ENCODE data around the gene ST8SIA6. TPM values are rescaled to one million over a fixed set of nuclear protein-coding genes. Genes with fewer than 3 reads are reported as not detected.
"Not testable (repeated sequence)": the region's sequence is repeated elsewhere in the genome, so short reads cannot be mapped to it uniquely, and the experiment has no call there.

ST8SIA6 gene, protein sequence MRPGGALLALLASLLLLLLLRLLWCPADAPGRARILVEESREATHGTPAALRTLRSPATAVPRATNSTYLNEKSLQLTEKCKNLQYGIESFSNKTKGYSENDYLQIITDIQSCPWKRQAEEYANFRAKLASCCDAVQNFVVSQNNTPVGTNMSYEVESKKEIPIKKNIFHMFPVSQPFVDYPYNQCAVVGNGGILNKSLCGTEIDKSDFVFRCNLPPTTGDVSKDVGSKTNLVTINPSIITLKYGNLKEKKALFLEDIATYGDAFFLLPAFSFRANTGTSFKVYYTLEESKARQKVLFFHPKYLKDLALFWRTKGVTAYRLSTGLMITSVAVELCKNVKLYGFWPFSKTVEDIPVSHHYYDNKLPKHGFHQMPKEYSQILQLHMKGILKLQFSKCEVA
- total RNA-seq (1 to 10 TPM in 3 of 4 donors, under 1 TPM in 1; 0.66 to 2.6 (median 1.3) TPM), polyA plus RNA-seq (under 1 TPM in 1 of 3 donors, not detected in 2; 0.50 TPM)

DNA sequence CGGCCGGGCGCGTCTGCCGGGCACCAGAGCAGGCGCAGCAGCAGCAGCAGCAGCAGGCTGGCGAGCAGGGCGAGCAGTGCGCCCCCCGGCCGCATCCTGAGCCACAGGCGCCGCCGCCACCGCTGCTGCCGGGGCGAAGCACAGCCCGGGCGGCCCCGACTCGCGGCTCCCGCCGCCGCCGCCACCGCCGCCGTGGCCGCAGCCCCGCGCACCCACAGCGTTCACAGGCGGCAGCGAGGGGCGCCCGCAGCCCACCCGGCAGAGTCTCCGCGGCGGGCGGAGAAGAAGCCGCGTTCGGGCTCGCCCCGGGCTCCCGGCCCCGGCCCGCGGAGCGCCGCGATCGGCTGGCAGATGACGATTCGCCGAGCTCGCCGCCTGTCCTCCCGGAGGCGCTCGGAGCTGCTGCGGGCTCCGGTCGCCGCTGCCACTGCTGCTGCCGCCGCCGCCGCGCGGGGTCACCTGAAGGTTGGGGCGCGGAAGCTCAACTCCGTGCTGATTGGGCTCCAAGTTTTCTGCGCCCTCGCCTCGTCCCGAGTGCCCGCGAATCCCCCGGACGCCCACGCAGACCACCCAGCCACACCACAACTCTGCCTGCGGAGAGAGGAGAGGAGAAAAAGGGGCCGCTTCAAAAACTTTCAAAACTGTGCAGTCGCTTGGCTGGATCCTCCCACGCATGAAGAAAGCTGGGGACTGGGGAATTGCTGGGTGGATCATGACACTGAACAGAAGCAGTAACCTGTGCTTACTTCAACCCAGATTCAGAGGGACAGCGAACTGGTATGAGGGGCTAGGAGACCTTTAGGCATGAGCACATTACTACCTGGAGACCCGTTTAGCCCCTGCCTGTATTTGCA lies at the start of gene ST8SIA6:
Gene ST8SIA6, minus strand, starts transcription at position 435 of the 854 bp plus-strand sequence. Its CDS starts 340 bp downstream, at position 95.
- no peak for TF ChIP-seq EP300 (IDR thresholded peaks at IDR 0.05)
- no peak for TF ChIP-seq POLR2A (IDR thresholded peaks at IDR 0.05)
- TF ChIP-seq POLR2AphosphoS5 (IDR thresholded peaks at IDR 0.05) = no peak
- TF ChIP-seq, protein P1, sequence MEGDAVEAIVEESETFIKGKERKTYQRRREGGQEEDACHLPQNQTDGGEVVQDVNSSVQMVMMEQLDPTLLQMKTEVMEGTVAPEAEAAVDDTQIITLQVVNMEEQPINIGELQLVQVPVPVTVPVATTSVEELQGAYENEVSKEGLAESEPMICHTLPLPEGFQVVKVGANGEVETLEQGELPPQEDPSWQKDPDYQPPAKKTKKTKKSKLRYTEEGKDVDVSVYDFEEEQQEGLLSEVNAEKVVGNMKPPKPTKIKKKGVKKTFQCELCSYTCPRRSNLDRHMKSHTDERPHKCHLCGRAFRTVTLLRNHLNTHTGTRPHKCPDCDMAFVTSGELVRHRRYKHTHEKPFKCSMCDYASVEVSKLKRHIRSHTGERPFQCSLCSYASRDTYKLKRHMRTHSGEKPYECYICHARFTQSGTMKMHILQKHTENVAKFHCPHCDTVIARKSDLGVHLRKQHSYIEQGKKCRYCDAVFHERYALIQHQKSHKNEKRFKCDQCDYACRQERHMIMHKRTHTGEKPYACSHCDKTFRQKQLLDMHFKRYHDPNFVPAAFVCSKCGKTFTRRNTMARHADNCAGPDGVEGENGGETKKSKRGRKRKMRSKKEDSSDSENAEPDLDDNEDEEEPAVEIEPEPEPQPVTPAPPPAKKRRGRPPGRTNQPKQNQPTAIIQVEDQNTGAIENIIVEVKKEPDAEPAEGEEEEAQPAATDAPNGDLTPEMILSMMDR (IDR thresholded peaks at IDR 0.05) = no peak
- intact Hi-C loops (cut with DNase I) = no loop called here
- WGBS, 2 donors = 2% methylated on average over 91 of the region's 91 CpGs
- peaks cover 11 to 70% (median 27%) of the 10 kb centered on the region in 3 donors for H3K27me3 ChIP-seq
- H3K4me1 ChIP-seq = peaks cover 0 to 18% (median 16%) of the 10 kb centered on the region in 4 donors
- peak within 1 kb of the TSS in 1 of 4 donors; percentile 3 for H3K27ac ChIP-seq
- H3K9me3 ChIP-seq = peaks cover 0 to 9% (median 3%) of the 10 kb centered on the region in 4 donors
- peak within 1 kb of the TSS in 3 of 4 donors; percentile 30 to 41 (median 38) for H3K4me3 ChIP-seq
- DNase-seq = no peak
- no peaks in the 10 kb centered on the region for H3K36me3 ChIP-seq

DNA sequence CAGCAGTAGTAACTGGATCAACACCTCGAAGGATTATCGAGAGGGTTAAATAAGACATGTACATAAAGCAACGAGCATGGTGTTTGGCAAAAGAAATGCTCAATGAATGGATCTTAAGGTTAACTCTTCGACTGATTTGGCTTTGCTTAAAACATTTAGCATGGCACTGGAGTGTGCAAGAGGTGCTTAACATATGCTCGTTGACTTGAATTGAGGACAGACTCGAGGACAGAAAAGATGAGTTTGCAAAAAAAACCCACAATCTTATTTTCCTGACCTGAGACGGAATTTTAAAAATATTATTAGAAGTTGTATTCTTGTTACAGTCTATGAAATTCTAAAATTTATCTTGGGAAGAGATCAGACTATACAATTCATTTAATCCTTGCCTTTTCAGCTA lies 49.4 kb upstream of the ST8SIA6 start:
- no peak for DNase-seq
- whole genome bisulfite sequencing, 2 donors = 88 to 89% methylated on average over 7 of the region's 7 CpGs
- H3K9me3 ChIP-seq = no peaks in the 10 kb centered on the region
- no peaks in the 10 kb centered on the region for H3K36me3 ChIP-seq
- intact Hi-C loops (cut with DNase I) = no loop called here
- no peak overlapping the region for H3K4me3 ChIP-seq
- H3K27ac ChIP-seq = no peak overlapping the region
- no peaks in the 10 kb centered on the region for H3K27me3 ChIP-seq
- H3K4me1 ChIP-seq = no peaks in the 10 kb centered on the region
- TF ChIP-seq POLR2AphosphoS5 (IDR thresholded peaks at IDR 0.05) = no peak
- TF ChIP-seq, protein P1 (IDR thresholded peaks at IDR 0.05) = no peak
- TF ChIP-seq EP300 (IDR thresholded peaks at IDR 0.05) = no peak
- TF ChIP-seq POLR2A (IDR thresholded peaks at IDR 0.05) = no peak

DNA sequence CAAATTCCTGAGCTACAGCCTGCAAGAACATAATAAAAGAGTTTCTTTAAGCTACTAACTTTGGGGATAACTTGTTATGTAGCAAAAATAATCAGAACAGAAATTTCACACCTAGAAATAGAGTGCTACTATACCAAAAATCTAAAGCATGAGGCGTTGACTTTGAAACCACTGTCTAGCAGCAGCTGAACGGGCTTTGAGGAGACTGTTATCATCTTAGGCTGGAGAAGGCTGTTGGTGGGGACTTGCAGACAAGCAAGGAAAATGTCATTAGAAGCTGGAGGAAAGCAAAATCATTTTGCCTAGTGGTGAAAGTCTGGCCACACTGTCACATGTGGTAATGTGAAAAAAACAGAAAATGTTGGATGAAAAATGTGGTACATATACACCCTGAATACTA lies 48.4 kb upstream of the ST8SIA6 start:
- H3K36me3 ChIP-seq = no peaks in the 10 kb centered on the region
- 85 to 87% methylated on average over 2 of the region's 2 CpGs for WGBS, 2 donors
- TF ChIP-seq POLR2AphosphoS5 (IDR thresholded peaks at IDR 0.05) (no peak), EP300 (IDR thresholded peaks at IDR 0.05) (no peak), POLR2A (IDR thresholded peaks at IDR 0.05) (no peak)
- TF ChIP-seq, protein P1 (IDR thresholded peaks at IDR 0.05) = no peak
- no peak overlapping the region for H3K27ac ChIP-seq
- no peaks in the 10 kb centered on the region for H3K27me3 ChIP-seq
- no peak overlapping the region for H3K4me3 ChIP-seq
- DNase-seq = no peak
- intact Hi-C loops (cut with DNase I) = no loop called here
- H3K4me1 ChIP-seq = no peaks in the 10 kb centered on the region
- H3K9me3 ChIP-seq = no peaks in the 10 kb centered on the region

DNA sequence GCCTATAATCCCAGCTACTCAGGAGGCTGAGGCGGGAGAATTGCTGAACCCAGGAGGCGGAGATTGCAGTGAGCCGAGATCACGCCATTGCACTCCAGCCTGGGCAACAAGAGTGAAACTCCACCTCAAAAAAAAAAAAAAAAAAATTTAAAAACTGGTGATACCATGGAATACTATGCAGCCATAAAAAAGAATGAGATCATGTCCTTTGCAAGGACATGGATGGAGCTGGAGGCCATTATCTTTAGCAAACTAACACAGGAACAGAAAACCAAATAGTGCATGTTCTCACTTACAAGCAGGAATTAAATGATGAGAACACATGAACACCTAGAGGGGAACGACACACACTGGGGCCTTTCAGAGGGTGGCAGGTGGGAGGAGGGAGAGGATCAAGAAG lies 44.6 kb upstream of the ST8SIA6 start:
- H3K27me3 ChIP-seq; H3K4me1 ChIP-seq; H3K27ac ChIP-seq; H3K36me3 ChIP-seq; H3K9me3 ChIP-seq; DNase-seq; H3K4me3 ChIP-seq; intact Hi-C loops (cut with DNase I): not testable (repeated sequence)
- 96 to 97% methylated on average over 5 of the region's 5 CpGs for WGBS, 2 donors

DNA sequence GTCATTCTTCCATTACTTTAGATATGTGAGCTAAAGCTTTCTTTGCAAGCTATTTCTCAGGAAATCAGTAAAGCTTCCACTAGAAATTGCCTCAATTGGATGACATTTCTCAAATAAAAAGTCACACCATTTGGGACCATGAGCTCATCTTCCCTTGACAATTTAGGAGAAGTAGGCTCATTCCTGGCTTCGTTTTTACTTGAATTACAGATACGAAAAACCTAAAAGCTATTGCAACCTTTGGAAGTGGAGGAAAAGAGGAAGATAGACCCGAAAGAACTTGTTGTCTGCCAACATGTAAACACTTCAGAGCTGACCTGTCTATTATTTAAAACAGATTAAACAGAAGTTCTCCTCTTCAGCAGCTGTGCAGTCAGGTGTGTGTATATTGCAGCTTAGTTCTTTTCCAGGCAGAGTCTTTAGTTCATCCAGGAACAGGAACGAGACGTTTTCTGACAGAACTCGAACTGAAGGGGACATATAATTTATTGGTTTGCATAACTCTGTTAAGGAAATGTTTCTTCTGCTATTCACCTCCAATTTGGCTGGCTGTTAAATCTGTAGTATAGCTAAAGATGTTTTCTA lies 43.1 kb upstream of the ST8SIA6 start:
- H3K4me1 ChIP-seq = no peaks in the 10 kb centered on the region
- 31 to 38% methylated on average over 6 of the region's 6 CpGs for WGBS, 2 donors
- no peak for DNase-seq
- TF ChIP-seq EP300 (IDR thresholded peaks at IDR 0.05) = no peak
- TF ChIP-seq, protein P1 (IDR thresholded peaks at IDR 0.05) = no peak
- no peak for TF ChIP-seq POLR2AphosphoS5 (IDR thresholded peaks at IDR 0.05)
- no peak for TF ChIP-seq POLR2A (IDR thresholded peaks at IDR 0.05)
- no peaks in the 10 kb centered on the region for H3K36me3 ChIP-seq
- no peak overlapping the region for H3K27ac ChIP-seq
- H3K4me3 ChIP-seq = no peak overlapping the region
- H3K9me3 ChIP-seq = no peaks in the 10 kb centered on the region
- intact Hi-C loops (cut with DNase I) = no loop called here
- no peaks in the 10 kb centered on the region for H3K27me3 ChIP-seq

Data from sigmoid colon (tissue), 7 donors.